LoVo (cell line): ENCODE measurements around the gene AFDN.

Experiments
- DNase-seq: peaks from one replicate; pipeline ENCODE4 v3.0.0-alpha.2; 2016; ENCODE audit warnings: low spot score

AFDN gene

GRCh38 chr6:167978607-167979006, 151.9 kb downstream of the AFDN start:
- no peak for DNase-seq

GRCh38 chr6:167979436-167980139, 152.9 kb downstream of the AFDN start:
- no peak for DNase-seq

GRCh38 chr6:167980911-167981580, 154.3 kb downstream of the AFDN start:
- DNase-seq = no peak

- no peak for DNase-seq
Observed at GRCh38 chr6:167981916-167982462, 155.3 kb downstream of the AFDN start.

- no peak for DNase-seq
Observed at GRCh38 chr6:167984144-167984719, 157.5 kb downstream of the AFDN start.

- DNase-seq = no peak
Observed at GRCh38 chr6:167984876-167985604, 158.3 kb downstream of the AFDN start.

- no peak for DNase-seq
Observed at GRCh38 chr6:167985911-167986595, 159.3 kb downstream of the AFDN start.

GRCh38 chr6:167987396-167988153, 160.9 kb downstream of the AFDN start:
- no peak for DNase-seq

- no peak for DNase-seq
Observed at GRCh38 chr6:167988154-167988495, 161.4 kb downstream of the AFDN start.

- DNase-seq = no peak
Observed at GRCh38 chr6:167988945-167989841, 162.5 kb downstream of the AFDN start.

- DNase-seq = no peak
Observed at GRCh38 chr6:167990016-167990945, 163.6 kb downstream of the AFDN start.

GRCh38 chr6:167993169-167993568, 166.5 kb downstream of the AFDN start:
- no peak for DNase-seq

GRCh38 chr6:167993831-167994230, 167.1 kb downstream of the AFDN start:
- no peak for DNase-seq

- no peak for DNase-seq
Observed at GRCh38 chr6:167995302-167995701, 168.6 kb downstream of the AFDN start.

GRCh38 chr6:167995731-167996151, 169.0 kb downstream of the AFDN start:
- DNase-seq = no peak

GRCh38 chr6:167996424-167997199, 169.9 kb downstream of the AFDN start:
- no peak for DNase-seq

- DNase-seq = no peak
Observed at GRCh38 chr6:167997642-167998041, 170.9 kb downstream of the AFDN start, which contains the start of gene KIF25. Gene KIF25 (plus strand): TSS chr6:167997671. CDS start chr6:168029586, 31,915 bp downstream.

GRCh38 chr6:167998215-167998614, 171.5 kb downstream of the AFDN start:
- DNase-seq = no peak
